HepG2 (cell line): ENCODE results near the gene ATP7A. TPM values are rescaled to one million over a fixed set of nuclear protein-coding genes. Genes with fewer than 3 reads are reported as not detected.

ENCODE experiments used
- ATF2 ChIP-seq: sonication (generic); formaldehyde crosslinking; IDR thresholded peaks from 2 replicates; pipeline ENCODE4 v1.4.0; 2020; ENCODE audit warnings: missing genetic modification reagents
- ATF4 ChIP-seq, 2 experiments: fragments of 450-650 bp in 1 of 2; sonication (generic) in 1 of 2; formaldehyde crosslinking; IDR thresholded peaks; 2 replicates each; pipeline versions ENCODE4 v1.5.0 to v1.8.0; 2020 to 2022; ENCODE audit warnings: mild to moderate bottlenecking in 1 of 2, missing genetic modification reagents in 1 of 2
- ATF6 ChIP-seq: sonication (generic); formaldehyde crosslinking; conservative IDR thresholded peaks from 2 replicates; pipeline ENCODE4 v1.4.0; 2020; ENCODE audit warnings: missing genetic modification reagents
- DNMT1 ChIP-seq: sonication (generic); formaldehyde crosslinking; IDR thresholded peaks from 2 replicates; pipeline ENCODE4 v1.5.1; 2020; ENCODE audit warnings: mild to moderate bottlenecking, missing genetic modification reagents
- DRAP1 ChIP-seq: IDR thresholded peaks from 2 replicates; pipeline ENCODE4 v1.6.1; 2016; ENCODE audit warnings: missing genetic modification reagents, missing compliant biosample characterization
- ERF ChIP-seq: IDR thresholded peaks from 2 replicates; pipeline ENCODE4 v1.6.1; 2018; ENCODE audit warnings: missing biosample characterization, missing genetic modification reagents
- FOXK2 ChIP-seq: fragments of 450-650 bp; IDR thresholded peaks from 2 replicates; pipeline ENCODE4 v1.6.1; 2016
- GPN1 ChIP-seq: sonication (generic); formaldehyde crosslinking; IDR thresholded peaks from 2 replicates; pipeline ENCODE4 v1.5.1; 2020; ENCODE audit warnings: missing genetic modification reagents, borderline replicate concordance
- GTF2F1 ChIP-seq: fragments of 150-350 bp; IDR thresholded peaks from 2 replicates; pipeline ENCODE4 v1.6.1; 2014; ENCODE audit warnings: low read length
- HNF1B ChIP-seq: sonication (generic); formaldehyde crosslinking; IDR thresholded peaks from 2 replicates; pipeline ENCODE4 v1.5.1; 2020; ENCODE audit warnings: mild to moderate bottlenecking, moderate library complexity, missing genetic modification reagents
- JARID2 ChIP-seq: sonication (generic); formaldehyde crosslinking; IDR thresholded peaks from 2 replicates; pipeline ENCODE4 v1.8.1; 2023; ENCODE audit warnings: missing genetic modification reagents, inconsistent platforms; ENCODE audit not compliant: insufficient replicate concordance
- KDM6A ChIP-seq: IDR thresholded peaks from 2 replicates; pipeline ENCODE4 v1.6.1; 2016; ENCODE audit warnings: low read depth
- KLF12 ChIP-seq: sonication (generic); formaldehyde crosslinking; IDR thresholded peaks from 2 replicates; pipeline ENCODE4 v1.4.0; 2020; ENCODE audit warnings: missing genetic modification reagents, borderline replicate concordance
- KLF13 ChIP-seq: sonication (generic); formaldehyde crosslinking; IDR thresholded peaks from 2 replicates; pipeline ENCODE4 v1.4.0; 2020; ENCODE audit warnings: mild to moderate bottlenecking, missing genetic modification reagents
- KLF6 ChIP-seq: IDR thresholded peaks from 2 replicates; pipeline ENCODE4 v1.8.0; 2016; ENCODE audit warnings: missing biosample characterization, missing genetic modification reagents
- LCORL ChIP-seq, 2 experiments: fragments of 450-650 bp in 1 of 2; sonication (generic) in 1 of 2; formaldehyde crosslinking in 1 of 2; IDR thresholded peaks; 2 replicates each; pipeline versions ENCODE4 v1.5.0 to v1.6.1; 2017 to 2020; ENCODE audit warnings: antibody characterized with exemption in 1 of 2, missing genetic modification reagents in 1 of 2
- MIER3 ChIP-seq: IDR thresholded peaks from 2 replicates; pipeline ENCODE4 v1.6.1; 2016; ENCODE audit warnings: missing compliant biosample characterization, borderline replicate concordance
- RFXANK ChIP-seq: IDR thresholded peaks from 2 replicates; pipeline ENCODE4 v1.6.1; 2016
- SIN3A ChIP-seq: IDR thresholded peaks from 2 replicates; pipeline ENCODE4 v1.6.1; 2011; ENCODE audit warnings: low read depth, mild to moderate bottlenecking, control low read depth, low read length, borderline replicate concordance
- SP140L ChIP-seq: sonication (generic); formaldehyde crosslinking; IDR thresholded peaks from 2 replicates; pipeline ENCODE4 v1.4.0; 2020; ENCODE audit warnings: missing genetic modification reagents, borderline replicate concordance
- SP5 ChIP-seq: IDR thresholded peaks from 2 replicates; pipeline ENCODE4 v1.6.1; 2016; ENCODE audit warnings: low read depth, borderline replicate concordance
- SPEN ChIP-seq: sonication (generic); formaldehyde crosslinking; IDR thresholded peaks from 2 replicates; pipeline ENCODE4 v1.5.1; 2020; ENCODE audit warnings: low read depth, mild to moderate bottlenecking, missing genetic modification reagents
- ZNF282 ChIP-seq: fragments of 450-650 bp; IDR thresholded peaks from 2 replicates; pipeline ENCODE4 v1.6.1; 2018; ENCODE audit not compliant: partially characterized antibody
- ZNF576 ChIP-seq: sonication (generic); formaldehyde crosslinking; IDR thresholded peaks from 2 replicates; pipeline ENCODE4 v1.4.0; 2020; ENCODE audit warnings: mild to moderate bottlenecking, missing genetic modification reagents
- ZNF775 ChIP-seq: sonication (generic); formaldehyde crosslinking; IDR thresholded peaks from 2 replicates; pipeline ENCODE4 v1.4.0; 2020; ENCODE audit warnings: missing genetic modification reagents, mild to moderate bottlenecking, moderate library complexity, borderline replicate concordance
- polyA plus RNA-seq, 8 experiments: library from polyadenylated mRNA; depleted of rRNA in 3 of 8; stranded (reverse) in 7 of 8; unstranded in 1 of 8; fragments of >200 nt; fragmentation: Illumina TruSeq in 4 of 8; extraction: Trizol in 4 of 8; gene quantifications; 2 replicates each; pipeline versions ENCODE4 v1.2.1 to v1.2.3, GENCODE V29; 2011 to 2016; ENCODE audit warnings: low read depth in 4 of 8, missing spikeins in 1 of 8, mixed read lengths in 1 of 8; ENCODE audit not compliant: insufficient read depth in 1 of 8
- total RNA-seq, 5 experiments: library from RNA; depleted of rRNA; stranded (reverse); fragments of >200 nt; fragmentation: Illumina TruSeq; extraction: Trizol; gene quantifications; 2 replicates each; pipeline ENCODE4 v1.2.3, GENCODE V29; 2016; ENCODE audit warnings: low read depth in 1 of 5

Gene ATP7A
- total and polyA plus RNA-seq, 2 of the 13 experiments (the other 11 are each of a cell fraction or from before 2014, with no cell fraction given): 1.7 to 4.7 TPM

GRCh38 chrX:77910108-77910840 lies at the start of gene ATP7A (continued):
- TF ChIP-seq HNF1B (no peak), GPN1 (CRISPR knock-in tag) (no peak), KLF12 (CRISPR knock-in tag) (no peak), KLF6 (CRISPR knock-in tag) (no peak), MIER3 (CRISPR knock-in tag) (peak; percentile 30; the same call in 1 of the 2 replicates), JARID2 (CRISPR knock-in tag) (no peak), ZNF282 (no peak), ZNF576 (CRISPR knock-in tag) (no peak), GTF2F1 (no peak), KDM6A (CRISPR knock-in tag) (no peak), SIN3A (0 out of 2 replicates have a peak, but pooled peaks have one; percentile 28), RFXANK (CRISPR knock-in tag) (no peak), ERF (CRISPR knock-in tag) (no peak; the same call in 1 of the 2 replicates), ZNF775 (CRISPR knock-in tag) (no peak), ATF4 (CRISPR knock-in tag; IDR thresholded peaks at IDR 0.05) (no peak), ATF2 (CRISPR knock-in tag) (peak; percentile 26; the same call in 1 of the 2 replicates), SPEN (CRISPR knock-in tag) (peak; percentile 30; the same call in 1 of the 2 replicates), ATF6 (CRISPR knock-in tag) (no peak), SP140L (no peak), DRAP1 (CRISPR knock-in tag) (no peak), LCORL (IDR thresholded peaks at IDR 0.05) (no peak), LCORL (CRISPR knock-in tag; IDR thresholded peaks at IDR 0.05) (no peak), DNMT1 (no peak), KLF13 (CRISPR knock-in tag) (no peak), SP5 (CRISPR knock-in tag) (peak; percentile 8; the same call in 1 of the 2 replicates), FOXK2 (no peak)
